Transverse colon (tissue), 4 donors: ENCODE results near the gene GAS7.

Experiments used
- CTCF ChIP-seq, 5 experiments: fragments of 200-600 bp in 3 of 5; fragments of 450-650 bp in 2 of 5; sonication (generic) in 3 of 5; IDR thresholded peaks; 1 replicate in 2 of 5; 2 replicates in 3 of 5; pipeline ENCODE4 v1.5.1; 2016 to 2017; ENCODE audit warnings: antibody characterized with exemption in 5 of 5, inconsistent platforms in 3 of 5, mild to moderate bottlenecking in 2 of 5, moderate library complexity in 1 of 5
- POLR2AphosphoS5 ChIP-seq, 3 donors: sonication (generic); formaldehyde crosslinking; IDR thresholded peaks; one replicate each; pipeline ENCODE4 v1.6.1; 2016; ENCODE audit warnings: antibody characterized with exemption in 3 of 3

GRCh38 chr17:9907131-9907530 is 291.3 kb downstream of the GAS7 start:
- TF ChIP-seq CTCF (IDR thresholded peaks at IDR 0.05) (no peak), POLR2AphosphoS5 (IDR thresholded peaks at IDR 0.05) (no peak)
